K562 (cell line): ENCODE results near the gene RALGAPA2. TPM values are rescaled to one million over a fixed set of nuclear protein-coding genes. Genes with fewer than 3 reads are reported as not detected.

Experiments used
- ATAC-seq: fragments of 200-7000 bp; cut with Tn5 transposase; 3 replicates; pipeline ENCODE4 v1.9.1; 2020; ENCODE audit warnings: moderate library complexity
- BruUV-seq: library from RNA; stranded (reverse); fragments of 400-500 nt; replicated peaks from 2 replicates; lab custom pipeline; 2021; lab: Mats Ljungman, UMichigan
- CTCF ChIA-PET: fragments of 300-600 bp; formaldehyde crosslinking; extraction: SDS; loops from one replicate; lab custom pipeline; 2021; ENCODE audit warnings: low intra/inter-chr PET ratio; lab: Yijun Ruan, JAX
- POLR2A ChIA-PET: fragments of 300-600, 350-650 bp; sonication (Branson Sonifier 250); formaldehyde crosslinking; extraction: SDS; loops from one replicate; lab custom pipeline; 2021; ENCODE audit warnings: antibody characterized with exemption, inconsistent platforms; lab: Yijun Ruan, JAX
- DNase-seq, 4 experiments: peaks; one replicate each; pipeline versions ENCODE4 v3.0.0 to v3.0.0-alpha.2; 2011 to 2018; ENCODE audit warnings: low spot score in 3 of 4, mixed read lengths in 3 of 4; ENCODE audit errors: extremely low read depth in 1 of 4
- FAIRE-seq: peaks from 2 replicates; lab custom pipeline; 2011; peaks lifted over from hg19 to GRCh38; lab: Jason Lieb, UNC
- H2AFZ ChIP-seq: 2 replicates; pipeline ENCODE4 v1.6.0; 2011; ENCODE audit warnings: low read depth, low read length, control low read depth, inconsistent platforms
- H3K27ac ChIP-seq: fragments of 200-600 bp; 3 replicates; pipeline ENCODE4 v1.8.0; 2011; ENCODE audit warnings: low read depth, mild to moderate bottlenecking, control low read depth, inconsistent platforms, low read length, moderate library complexity, mixed read lengths; ENCODE audit errors: extremely low read depth
- H3K27me3 ChIP-seq, 2 experiments: fragments of 300-600 bp in 1 of 2; 2 replicates in 1 of 2; 3 replicates in 1 of 2; pipeline versions ENCODE4 v1.6.0 to v1.8.0; 2011; ENCODE audit warnings: inconsistent platforms in 2 of 2, low read length in 2 of 2, mild to moderate bottlenecking in 1 of 2, mixed read lengths in 1 of 2, moderate library complexity in 1 of 2; ENCODE audit not compliant: control insufficient read depth in 2 of 2, insufficient read depth in 2 of 2
- H3K36me3 ChIP-seq: fragments of 300-600 bp; 3 replicates; pipeline ENCODE4 v1.8.0; 2011; ENCODE audit warnings: mild to moderate bottlenecking, low read length, inconsistent platforms; ENCODE audit not compliant: control insufficient read depth, insufficient read depth
- H3K4me1 ChIP-seq, 2 experiments: fragments of 200-600 bp in 1 of 2; replicated peaks in 1 of 2; 2 replicates in 1 of 2; 3 replicates in 1 of 2; pipeline versions ENCODE4 v1.5.1 to v1.8.0; 2011; ENCODE audit warnings: inconsistent platforms in 2 of 2, low read length in 2 of 2, mild to moderate bottlenecking in 1 of 2, mixed read lengths in 1 of 2, moderate library complexity in 1 of 2; ENCODE audit not compliant: control insufficient read depth in 2 of 2, insufficient read depth in 2 of 2
- H3K4me2 ChIP-seq: 2 replicates; pipeline ENCODE4 v1.6.1; 2011; ENCODE audit warnings: low read length, control low read depth, inconsistent platforms, mixed read lengths; ENCODE audit not compliant: insufficient read depth
- H3K4me3 ChIP-seq: fragments of 200-600 bp; sonication (generic), shearing (Covaris generic); 2 replicates; pipeline ENCODE4 v1.5.1; 2016; ENCODE audit warnings: control low read depth, inconsistent platforms
- H3K79me2 ChIP-seq: fragments of 200-600 bp; 3 replicates; pipeline ENCODE4 v1.8.0; 2011; ENCODE audit warnings: low read length, inconsistent platforms; ENCODE audit not compliant: control insufficient read depth, insufficient read depth
- H3K9ac ChIP-seq, 2 experiments: 2 replicates each; pipeline versions ENCODE4 v1.6.0 to v1.6.1; 2011; ENCODE audit warnings: low read depth in 2 of 2, low read length in 2 of 2, control low read depth in 1 of 2, inconsistent platforms in 1 of 2, mild to moderate bottlenecking in 1 of 2, mixed read lengths in 1 of 2; ENCODE audit not compliant: insufficient read depth in 1 of 2
- H3K9me1 ChIP-seq: one replicate; pipeline ENCODE4 v1.6.0; 2011; ENCODE audit warnings: inconsistent platforms, mild to moderate bottlenecking, low read length, moderate library complexity; ENCODE audit not compliant: control insufficient read depth, insufficient read depth
- H3K9me3 ChIP-seq: replicated peaks from 2 replicates; pipeline ENCODE4 v1.5.1; 2011; ENCODE audit warnings: low read depth, low read length, inconsistent platforms; ENCODE audit not compliant: control insufficient read depth, insufficient read depth
- H4K20me1 ChIP-seq: replicated peaks from 2 replicates; pipeline ENCODE4 v1.6.1; 2011; ENCODE audit warnings: low read length, inconsistent platforms, mixed read lengths; ENCODE audit not compliant: control insufficient read depth, insufficient read depth
- ID3 ChIP-seq, 2 experiments: fragments of 250-450 bp in 1 of 2; fragments of 450-650 bp in 1 of 2; sonication (Bioruptor Pico) in 1 of 2; IDR thresholded peaks; 2 replicates each; pipeline versions ENCODE4 v1.6.1 to v1.8.0; 2016 to 2021; ENCODE audit warnings: mild to moderate bottlenecking in 2 of 2, moderate library complexity in 2 of 2, missing compliant biosample characterization in 1 of 2, missing genetic modification characterization in 1 of 2
- MAZ ChIP-seq, 2 experiments: fragments of 450-650 bp in 1 of 2; sonication (generic) in 1 of 2; formaldehyde crosslinking; IDR thresholded peaks in 1 of 2; conservative IDR thresholded peaks in 1 of 2; 2 replicates each; pipeline versions ENCODE4 v1.4.0 to v1.5.0; 2020; ENCODE audit warnings: mild to moderate bottlenecking in 1 of 2, missing genetic modification reagents in 1 of 2
- MBD2 ChIP-seq: sonication (generic); IDR thresholded peaks from 2 replicates; pipeline ENCODE4 v1.6.1; 2016; ENCODE audit warnings: low read depth, borderline replicate concordance
- NFE2 ChIP-seq: IDR thresholded peaks from 2 replicates; pipeline ENCODE4 v1.6.1; 2014; ENCODE audit warnings: antibody characterized with exemption, low read depth
- POLR2G ChIP-seq: fragments of 200-400 bp; formaldehyde crosslinking; IDR thresholded peaks from 2 replicates; pipeline ENCODE4 v1.6.1; 2017; ENCODE audit warnings: low read depth, mild to moderate bottlenecking, antibody characterized with exemption, low read length, moderate library complexity
- ZNF274 ChIP-seq: IDR thresholded peaks from 2 replicates; pipeline ENCODE4 v1.6.1; 2011; ENCODE audit warnings: low read depth, mild to moderate bottlenecking, low read length, moderate library complexity, borderline replicate concordance
- ZNF551 ChIP-seq: fragments of 250-450 bp; sonication (Bioruptor Pico); IDR thresholded peaks from 2 replicates; pipeline ENCODE4 v1.5.0; 2021; ENCODE audit warnings: mild to moderate bottlenecking, moderate library complexity
- ZNF766 ChIP-seq: fragments of 200-800 bp; sonication (Bioruptor generic); conservative IDR thresholded peaks from 2 replicates; pipeline ENCODE4 v1.6.1; 2016; ENCODE audit warnings: missing genetic modification characterization, missing compliant biosample characterization
- WGBS: fragments of 100-300 bp; shearing (Covaris generic); methylation state at CpG from one replicate; pipeline ENCODE4 v1.1.6; 2016; ENCODE audit warnings: low coverage, mixed read lengths; ENCODE audit not compliant: insufficient coverage; ENCODE audit errors: missing lambda C conversion rate; 5-methylcytosine and 5-hydroxymethylcytosine counted together
- in situ Hi-C: fragments of 300-500 bp; cut with MboI; formaldehyde crosslinking; loops from 4 replicates; pipeline ENCODE4 v1.15.0; 2018; ENCODE audit warnings: inconsistent platforms, mixed read lengths
- intact Hi-C: fragments of 100-400 bp; cut with micrococcal nuclease; formaldehyde crosslinking; loops from 2 replicates; pipeline ENCODE4 v1.14.2; 2022
- polyA plus RNA-seq, 8 experiments: library from polyadenylated mRNA; depleted of rRNA in 4 of 8; stranded (reverse) in 5 of 8; unstranded in 3 of 8; fragments of >200 nt; fragmentation: Nextera tagmentation in 2 of 8; fragmentation: Illumina TruSeq in 1 of 8; extraction: Ambion mirVana in 2 of 8; extraction: Trizol in 1 of 8; gene quantifications; 2 replicates each; pipeline versions ENCODE4 v1.2.1 to v1.2.3, GENCODE V29; 2011 to 2014; ENCODE audit warnings: inconsistent platforms in 1 of 8, missing spikeins in 1 of 8
- total RNA-seq, 7 experiments: library from RNA; depleted of rRNA in 6 of 7; stranded (reverse); fragments of >200 nt in 6 of 7; fragmentation: Illumina TruSeq in 2 of 7; extraction: Trizol in 2 of 7; gene quantifications; 2 replicates each; pipeline versions ENCODE4 v1.2.1 to v1.2.3, GENCODE V29; 2011 to 2021; ENCODE audit warnings: low replicate concordance in 1 of 7

RALGAPA2 gene
- total and polyA plus RNA-seq, 9 of the 15 experiments (the other 6 are each of a cell fraction or from before 2014, with no cell fraction given): 0.35 to 2.7 (median 1.4) TPM

- 41% methylated on average over 6 of the region's 9 CpGs for WGBS
- Histone ChIP-seq H3K79me2 (no peaks in the 10 kb centered on the region), H3K9ac (no peak overlapping the region), H3K4me3 (no peak overlapping the region), H3K27ac (no peak overlapping the region), H3K27me3 (peaks cover 3 to 14% of the 10 kb centered on the region in 2 experiments; a peak in 3 of 5 replicates), H3K4me1 (peaks cover 0 to 10% of the 10 kb centered on the region in 2 experiments; a peak in 4 of 5 replicates), H4K20me1 (no peaks in the 10 kb centered on the region), H3K9me1 (no peaks in the 10 kb centered on the region), H3K4me2 (no peak overlapping the region), H3K36me3 (no peaks in the 10 kb centered on the region), H3K9me3 (no peaks in the 10 kb centered on the region), H2AFZ (no peak overlapping the region)
- no peak for TF ChIP-seq ID3 (CRISPR knock-in tag; IDR thresholded peaks at IDR 0.05)
- TF ChIP-seq ID3 (tag; IDR thresholded peaks at IDR 0.05): no peak
- TF ChIP-seq ZNF274: no peak
- no peak for TF ChIP-seq MAZ (CRISPR knock-in tag; conservative IDR thresholded peaks at IDR 0.05 in 1 of 2, IDR thresholded peaks at IDR 0.05 in 1 of 2)
- TF ChIP-seq ZNF551 (CRISPR knock-in tag): no peak
- intact Hi-C loops (no loop called here), in situ Hi-C loops (no loop called here)
- no peak for ATAC-seq
- no peak for DNase-seq
- no peak for FAIRE-seq
- POLR2A ChIA-PET: interaction anchor here (0.8 kb wide), 1 partner anchor 53 kb away, joined by 3 read pairs; no protein-coding TSS in a partner anchor
- no TSS peak for BruUV-seq
- CTCF ChIA-PET: no interaction called here
Measured at GRCh38 chr20:20390393-20390792, 322.1 kb downstream of the RALGAPA2 start.

- H3K79me2 ChIP-seq: no peaks in the 10 kb centered on the region
- H3K4me3 ChIP-seq: no peak overlapping the region
- H3K9me1 ChIP-seq: no peaks in the 10 kb centered on the region
- no peak overlapping the region for H3K27ac ChIP-seq
- H3K27me3 ChIP-seq: peaks cover 3 to 13% of the 10 kb centered on the region in 2 experiments; a peak in 4 of 5 replicates
- no peaks in the 10 kb centered on the region for H4K20me1 ChIP-seq
- no peak for ATAC-seq
- CTCF ChIA-PET: no interaction called here
- no TSS peak for BruUV-seq
- intact Hi-C loops (no loop called here), in situ Hi-C loops (no loop called here)
- H2AFZ ChIP-seq: no peak overlapping the region
- no peak overlapping the region for H3K9ac ChIP-seq
- TF ChIP-seq MBD2 (no peak), NFE2 (no peak), ZNF766 (CRISPR knock-in tag) (no peak), POLR2G (no peak)
- under 1% methylated on average over 9 of the region's 9 CpGs for WGBS
- POLR2A ChIA-PET: no interaction called here
- no peak overlapping the region for H3K4me2 ChIP-seq
- DNase-seq: no peak
- H3K36me3 ChIP-seq: no peaks in the 10 kb centered on the region
- no peak for FAIRE-seq
- H3K9me3 ChIP-seq: no peaks in the 10 kb centered on the region
- no peaks in the 10 kb centered on the region for H3K4me1 ChIP-seq
Measured at GRCh38 chr20:20386192-20386591, 326.3 kb downstream of the RALGAPA2 start.
